ENCODE measurements around the gene ATP6V1G2. TPM values are rescaled to one million over a fixed set of nuclear protein-coding genes. Genes with fewer than 3 reads are reported as not detected.

The ATP6V1G2 gene
- total and polyA plus RNA-seq, 8 donors, result 0.16 to 2.1 (median 0.50) TPM

DNA sequence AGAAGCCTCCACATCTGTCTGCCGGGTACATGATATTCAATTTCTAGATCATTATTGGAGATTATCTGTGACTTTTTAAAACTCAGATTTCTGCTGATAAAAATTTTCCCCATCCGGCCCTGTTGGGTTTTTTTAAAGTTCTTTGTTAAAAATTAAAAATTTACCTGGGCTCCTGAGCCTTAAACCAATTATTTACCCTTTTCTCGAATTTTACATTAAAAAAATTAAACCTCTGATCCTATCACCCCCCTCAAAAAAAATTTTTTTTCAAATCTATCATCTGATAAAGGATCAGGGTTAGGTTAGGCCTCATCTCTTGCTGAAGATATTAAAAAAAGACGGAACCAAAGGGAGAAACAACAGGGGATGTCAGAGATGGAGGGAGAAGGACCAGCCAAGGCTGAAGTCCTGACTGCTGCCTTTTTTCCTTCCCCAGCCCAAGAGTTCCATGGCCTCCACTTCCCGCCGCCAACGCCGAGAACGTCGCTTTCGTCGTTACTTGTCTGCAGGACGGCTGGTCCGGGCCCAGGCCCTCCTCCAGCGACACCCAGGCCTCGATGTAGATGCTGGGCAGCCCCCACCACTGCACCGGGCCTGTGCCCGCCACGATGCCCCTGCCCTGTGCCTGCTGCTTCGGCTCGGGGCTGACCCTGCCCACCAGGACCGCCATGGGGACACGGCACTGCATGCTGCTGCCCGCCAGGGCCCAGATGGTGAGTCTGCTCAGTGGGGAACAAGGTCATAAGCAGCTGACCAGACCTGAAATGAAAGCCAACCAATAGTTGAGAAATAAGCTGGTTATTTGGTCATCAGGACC is 1.5 kb upstream of the ATP6V1G2 start:
- TF ChIP-seq, protein P1, sequence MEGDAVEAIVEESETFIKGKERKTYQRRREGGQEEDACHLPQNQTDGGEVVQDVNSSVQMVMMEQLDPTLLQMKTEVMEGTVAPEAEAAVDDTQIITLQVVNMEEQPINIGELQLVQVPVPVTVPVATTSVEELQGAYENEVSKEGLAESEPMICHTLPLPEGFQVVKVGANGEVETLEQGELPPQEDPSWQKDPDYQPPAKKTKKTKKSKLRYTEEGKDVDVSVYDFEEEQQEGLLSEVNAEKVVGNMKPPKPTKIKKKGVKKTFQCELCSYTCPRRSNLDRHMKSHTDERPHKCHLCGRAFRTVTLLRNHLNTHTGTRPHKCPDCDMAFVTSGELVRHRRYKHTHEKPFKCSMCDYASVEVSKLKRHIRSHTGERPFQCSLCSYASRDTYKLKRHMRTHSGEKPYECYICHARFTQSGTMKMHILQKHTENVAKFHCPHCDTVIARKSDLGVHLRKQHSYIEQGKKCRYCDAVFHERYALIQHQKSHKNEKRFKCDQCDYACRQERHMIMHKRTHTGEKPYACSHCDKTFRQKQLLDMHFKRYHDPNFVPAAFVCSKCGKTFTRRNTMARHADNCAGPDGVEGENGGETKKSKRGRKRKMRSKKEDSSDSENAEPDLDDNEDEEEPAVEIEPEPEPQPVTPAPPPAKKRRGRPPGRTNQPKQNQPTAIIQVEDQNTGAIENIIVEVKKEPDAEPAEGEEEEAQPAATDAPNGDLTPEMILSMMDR (IDR thresholded peaks at IDR 0.05), result no peak
- Histone ChIP-seq H3K27ac (peak overlapping the region; percentile 28 to 79 (median 45)), H3K27me3 (no peaks in the 10 kb centered on the region), H3K36me3 (peaks cover 0 to 4% (median 0%) of the 10 kb centered on the region in 3 donors), H3K9me3 (no peaks in the 10 kb centered on the region), H3K4me3 (peak overlapping the region; percentile 13 to 41 (median 36)), H3K4me1 (peaks cover 8 to 15% (median 12%) of the 10 kb centered on the region in 3 donors)
- intact Hi-C loops (cut with DNase I), result loop anchor here in 2 of 3 donors (5.0 kb wide), 1 partner anchor 49 kb away; no protein-coding TSS in a partner anchor
- DNase-seq, result peak in 3 of 6 donors; percentile 44 to 67 (median 62)
- ATAC-seq, result no peak
- WGBS, 2 donors, result 61 to 71% methylated on average over 23 to 24 of the region's 24 CpGs
- FAIRE-seq, result no peak

DNA sequence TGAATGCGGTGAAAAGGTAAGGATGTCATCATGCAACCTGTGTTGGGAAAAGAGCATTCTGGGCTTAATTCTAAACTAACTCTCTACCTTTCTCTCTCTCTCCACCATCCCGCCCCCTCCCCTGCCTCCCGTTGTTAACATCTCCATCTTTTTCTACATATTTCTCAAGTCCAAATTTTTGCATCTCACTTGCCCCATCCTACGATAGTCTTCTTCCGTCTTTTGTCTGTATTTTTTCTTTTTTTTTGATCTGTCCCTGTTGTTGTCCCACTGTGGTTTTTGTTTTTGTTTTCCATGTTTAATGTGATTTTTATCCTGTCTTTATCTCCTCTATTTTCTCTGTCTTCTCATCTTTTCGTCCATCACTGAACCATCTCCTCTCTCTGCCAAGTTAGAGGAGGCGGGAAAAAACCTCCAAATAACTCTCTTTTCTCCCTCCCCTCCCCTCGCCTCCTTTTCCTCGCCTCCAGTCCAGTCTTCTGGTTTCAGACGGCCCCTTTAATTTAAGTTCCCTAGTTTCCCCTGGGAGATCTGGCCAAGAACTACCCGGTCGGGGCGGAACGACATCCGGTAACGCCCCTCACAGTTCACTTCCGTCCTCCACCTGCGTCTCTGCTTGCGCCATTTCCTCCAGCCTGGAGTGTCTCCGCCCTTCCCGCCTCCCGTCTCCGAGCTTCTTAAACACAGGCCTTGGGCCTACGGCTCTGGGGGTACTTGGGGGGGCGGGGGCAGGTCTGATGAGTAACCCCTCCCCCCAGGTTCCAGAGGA is 734 bp upstream of the ATP6V1G2 start, which contains the start of gene NFKBIL1:
NFKBIL1 (plus strand) TSS at position 651 of the 769 bp plus-strand sequence; CDS start at position 738, 87 bp downstream.
- intact Hi-C loops (cut with DNase I), result loop anchor here in 2 of 3 donors (5.0 kb wide), 1 partner anchor 50 kb away; no protein-coding TSS in a partner anchor
- peaks cover 11 to 17% (median 16%) of the 10 kb centered on the region in 3 donors for H3K4me1 ChIP-seq
- peak within 1 kb of the TSS; percentile 13 to 41 (median 36) for H3K4me3 ChIP-seq
- H3K27ac ChIP-seq, result peak within 1 kb of the TSS; percentile 28 to 79 (median 45)
- ATAC-seq (peak; percentile 94 to 97 (median 94)), FAIRE-seq (no peak), DNase-seq (peak; percentile 84 to 95 (median 92))
- no peaks in the 10 kb centered on the region for H3K9me3 ChIP-seq
- H3K36me3 ChIP-seq, result peaks cover 0 to 4% (median 0%) of the 10 kb centered on the region in 3 donors
- WGBS, 2 donors, result 0% methylated on average over 25 of the region's 25 CpGs
- no peaks in the 10 kb centered on the region for H3K27me3 ChIP-seq
- TF ChIP-seq, protein P1 (IDR thresholded peaks at IDR 0.05), result peak in 1 of 4 donors; percentile 10

DNA sequence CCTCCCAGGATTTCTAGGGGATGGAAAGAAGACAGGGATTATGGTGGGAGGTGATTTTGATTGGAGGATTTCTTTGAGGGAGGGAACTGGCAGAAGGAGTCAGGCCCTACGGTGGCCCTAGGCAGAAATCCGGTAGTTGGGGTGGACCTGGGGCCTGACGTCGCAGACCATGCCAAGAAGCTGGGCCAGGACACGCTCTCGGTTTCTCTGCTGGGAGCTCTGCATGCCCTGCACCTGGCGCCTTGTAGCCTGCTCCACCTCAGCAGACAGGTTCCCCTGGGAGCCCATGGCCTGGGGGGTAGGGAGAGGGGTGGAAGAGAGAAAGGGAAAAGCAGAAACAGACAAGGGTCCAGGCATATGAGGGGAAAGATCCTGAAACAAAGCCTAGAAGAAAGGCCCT is 1.1 kb downstream of the ATP6V1G2 start:
- H3K4me3 ChIP-seq, result no peak overlapping the region
- peaks cover 11 to 20% (median 17%) of the 10 kb centered on the region in 3 donors for H3K4me1 ChIP-seq
- ATAC-seq (no peak), DNase-seq (peak in 1 of 6 donors; percentile 28), FAIRE-seq (no peak)
- H3K9me3 ChIP-seq, result no peaks in the 10 kb centered on the region
- H3K36me3 ChIP-seq, result peaks cover 0 to 4% (median 0%) of the 10 kb centered on the region in 3 donors
- TF ChIP-seq, protein P1 (IDR thresholded peaks at IDR 0.05), result no peak
- no peak overlapping the region for H3K27ac ChIP-seq
- 49 to 72% methylated on average over 7 of the region's 7 CpGs for WGBS, 2 donors
- H3K27me3 ChIP-seq, result no peaks in the 10 kb centered on the region
- intact Hi-C loops (cut with DNase I), result loop anchor here in 2 of 3 donors (5.0 kb wide), 1 partner anchor 52 kb away; no protein-coding TSS in a partner anchor

DNA sequence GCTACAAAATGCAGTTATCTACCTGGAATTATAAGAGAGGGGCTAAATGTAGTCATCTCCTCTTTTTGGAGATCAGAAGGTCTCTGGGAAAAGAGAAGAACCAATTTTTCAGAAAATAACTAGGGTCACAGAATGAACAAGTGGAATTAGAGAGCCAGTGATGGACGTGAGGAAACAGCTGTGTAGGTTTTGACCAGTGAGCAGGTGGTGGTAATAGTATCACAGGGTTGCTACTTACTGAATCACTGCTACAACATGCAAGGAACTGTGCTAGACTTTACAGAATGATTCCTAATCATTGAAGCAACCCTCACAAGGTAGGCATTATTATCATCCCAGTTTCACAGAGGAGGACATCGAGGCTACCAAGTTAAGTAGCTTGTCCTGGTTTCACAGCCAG is 1.7 kb downstream of the ATP6V1G2 start:
- H3K9me3 ChIP-seq, result no peaks in the 10 kb centered on the region
- TF ChIP-seq, protein P1 (IDR thresholded peaks at IDR 0.05), result no peak
- WGBS, 2 donors, result 58 to 63% methylated on average over 2 of the region's 2 CpGs
- FAIRE-seq (no peak), ATAC-seq (no peak), DNase-seq (no peak)
- H3K4me1 ChIP-seq, result peaks cover 15 to 26% (median 24%) of the 10 kb centered on the region in 3 donors
- H3K27ac ChIP-seq, result no peak overlapping the region
- H3K4me3 ChIP-seq, result no peak overlapping the region
- peaks cover 0 to 7% (median 3%) of the 10 kb centered on the region in 3 donors for H3K36me3 ChIP-seq
- H3K27me3 ChIP-seq, result no peaks in the 10 kb centered on the region
- intact Hi-C loops (cut with DNase I), result loop anchor here in 2 of 3 donors (5.0 kb wide), 1 partner anchor 53 kb away; no protein-coding TSS in a partner anchor

Data from pancreas (tissue), 10 donors.